OCI-LY3 (cell line): ENCODE results near the gene FYN.

Experiments
- CTCF ChIP-seq: fragments of 200-600, 300-600 bp; sonication (generic); IDR thresholded peaks from 2 replicates; pipeline ENCODE4 v1.5.1; 2014; ENCODE audit warnings: antibody characterized with exemption, low read length, low read depth
- EZH2phosphoT487 ChIP-seq: fragments of 200-600 bp; shearing (Covaris generic); IDR thresholded peaks from 2 replicates; pipeline ENCODE4 v1.6.1; 2018; ENCODE audit warnings: antibody characterized with exemption, mixed run types, low read depth

DNA sequence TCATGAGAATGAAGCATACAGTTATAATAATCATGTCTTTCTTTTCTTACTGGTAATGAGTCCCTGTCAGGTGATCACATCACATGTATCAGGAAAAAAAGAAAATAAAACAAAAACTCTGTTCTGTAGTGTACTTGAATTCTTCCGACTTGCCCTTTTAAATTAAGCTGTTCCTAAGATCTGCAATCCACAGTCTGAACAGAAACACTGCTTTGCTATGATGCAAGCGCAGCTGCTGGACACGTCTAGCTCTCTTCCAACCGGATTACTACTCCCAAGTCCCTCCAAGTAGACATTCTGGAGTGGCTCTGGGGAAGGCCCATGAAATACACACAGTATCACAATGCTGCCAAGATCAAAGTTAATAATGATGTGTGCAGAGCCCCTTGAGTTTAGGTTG lies 83.7 kb downstream of the FYN start:
- TF ChIP-seq CTCF (no peak), EZH2phosphoT487 (no peak)
